ENCODE data around the gene MOGAT1.

GRCh38 chr2:222724208-222724607 is 52.8 kb downstream of the MOGAT1 start:
- TF ChIP-seq CTCF (conservative IDR thresholded peaks at IDR 0.05; ENCODE audit: low read depth, low read length) (no peak), EZH2 (IDR thresholded peaks at IDR 0.05; ENCODE audit: low read length, unreplicated experiment) (no peak), EZH2phosphoT487 (IDR thresholded peaks at IDR 0.05; ENCODE audit: borderline replicate concordance, low read length) (no peak)
